Cortex of kidney (tissue), 1 donor: ENCODE data around the gene ATP7B.

Source experiments
- DNase-seq: peaks from one replicate; lab custom pipeline; 2025; lab: John Stamatoyannopoulos, UW

Gene ATP7B

DNA sequence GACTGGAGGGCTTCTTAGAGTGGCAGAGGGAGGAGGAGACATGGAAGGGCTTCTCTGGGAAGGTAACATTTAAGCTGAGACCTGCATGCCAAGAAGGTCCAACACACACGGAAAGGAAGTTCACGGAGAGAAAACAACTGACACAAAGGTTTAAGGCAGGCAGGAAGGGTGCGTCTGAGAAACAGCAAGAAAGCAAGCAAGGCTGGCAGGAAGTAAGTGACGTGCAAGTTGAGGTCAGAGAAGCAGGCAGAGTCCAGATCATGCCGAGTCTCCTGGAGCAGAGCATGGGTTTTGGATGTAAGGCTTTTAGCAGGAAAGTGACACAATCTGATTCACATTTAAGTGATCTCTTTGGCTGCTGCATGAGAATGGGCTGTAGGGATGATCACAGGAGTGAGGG lies 60.5 kb downstream of the ATP7B start:
- DNase-seq = no peak

DNA sequence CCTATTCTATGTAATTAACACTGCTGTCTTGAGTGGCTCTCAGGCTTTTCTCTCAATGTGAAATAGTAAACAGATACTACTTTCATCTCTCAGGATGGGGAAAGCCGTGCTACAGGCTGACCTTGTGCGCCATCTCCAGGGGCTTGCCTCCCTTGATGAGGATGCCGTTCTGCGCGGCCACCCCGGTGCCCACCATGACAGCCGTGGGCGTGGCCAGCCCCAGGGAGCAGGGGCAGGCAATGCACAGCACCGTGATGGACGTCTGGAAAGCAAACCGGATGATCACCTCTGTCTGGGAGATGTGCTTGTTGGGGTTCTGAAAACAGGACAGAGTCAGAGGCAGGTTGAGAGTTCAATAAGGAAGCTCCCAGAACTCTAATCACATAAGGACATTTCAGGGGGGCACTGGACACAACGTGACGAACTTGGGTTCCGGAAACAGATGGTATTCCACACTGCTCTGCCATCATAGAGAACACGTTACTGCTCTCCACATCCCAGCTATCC lies 65.0 kb downstream of the ATP7B start:
- no peak for DNase-seq

DNA sequence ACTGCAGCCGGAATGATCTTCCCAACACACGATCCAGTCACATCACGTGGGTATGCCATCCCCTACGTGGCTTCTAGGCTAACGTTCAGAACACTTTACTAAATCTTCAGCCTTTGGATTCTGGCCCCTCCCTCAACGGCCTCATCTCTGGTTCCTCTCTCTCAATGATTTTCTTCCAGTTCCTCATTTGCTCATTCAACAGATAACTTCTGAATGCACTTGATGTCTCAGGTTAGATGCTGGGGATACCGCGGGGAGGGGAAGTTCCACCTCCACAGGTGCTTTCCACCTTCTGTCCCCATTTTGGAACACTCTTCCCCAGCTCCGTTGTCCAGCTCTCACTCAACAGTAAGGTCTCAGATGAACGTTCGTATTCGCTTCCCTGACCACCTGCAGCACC lies 66.1 kb downstream of the ATP7B start:
- no peak for DNase-seq

DNA sequence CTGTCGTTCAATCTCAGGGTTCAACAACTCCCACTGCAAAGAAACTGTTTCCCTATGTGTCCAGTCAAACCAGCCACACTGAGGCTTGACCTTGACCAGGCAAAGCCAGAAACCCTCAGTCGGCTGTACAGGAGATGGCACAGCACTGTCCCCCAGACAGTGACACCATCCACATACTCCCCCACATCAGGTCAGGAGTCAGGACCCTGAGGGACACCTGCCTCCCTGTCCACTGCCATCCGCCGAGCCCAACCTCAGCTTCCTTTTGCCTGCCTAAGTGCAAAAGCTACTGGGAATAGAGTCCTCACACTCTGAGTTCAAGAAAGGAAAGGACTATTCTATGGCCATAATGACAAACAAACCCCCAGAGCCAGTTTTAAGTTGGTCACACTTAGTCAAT lies 66.8 kb downstream of the ATP7B start:
- no peak for DNase-seq

DNA sequence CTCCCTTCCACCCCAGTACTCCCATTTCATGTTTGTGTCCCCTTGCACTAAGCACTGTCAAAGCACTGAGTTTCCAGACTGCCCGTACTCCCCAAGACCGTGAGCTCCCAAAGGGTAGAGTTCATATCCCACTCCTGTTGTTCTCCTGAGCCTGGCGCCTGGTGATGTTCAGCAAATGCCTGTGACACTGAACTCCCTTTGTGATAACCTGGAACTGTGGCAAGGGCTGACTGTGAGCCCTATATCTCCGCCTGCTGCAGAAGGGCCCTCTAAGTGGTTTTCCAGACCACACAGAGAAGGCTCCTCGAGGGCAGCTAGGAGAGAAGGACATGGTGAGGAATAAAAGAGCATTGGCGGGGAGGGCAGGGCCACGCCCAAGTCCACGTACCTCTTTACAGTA lies 67.5 kb downstream of the ATP7B start:
- no peak for DNase-seq

DNA sequence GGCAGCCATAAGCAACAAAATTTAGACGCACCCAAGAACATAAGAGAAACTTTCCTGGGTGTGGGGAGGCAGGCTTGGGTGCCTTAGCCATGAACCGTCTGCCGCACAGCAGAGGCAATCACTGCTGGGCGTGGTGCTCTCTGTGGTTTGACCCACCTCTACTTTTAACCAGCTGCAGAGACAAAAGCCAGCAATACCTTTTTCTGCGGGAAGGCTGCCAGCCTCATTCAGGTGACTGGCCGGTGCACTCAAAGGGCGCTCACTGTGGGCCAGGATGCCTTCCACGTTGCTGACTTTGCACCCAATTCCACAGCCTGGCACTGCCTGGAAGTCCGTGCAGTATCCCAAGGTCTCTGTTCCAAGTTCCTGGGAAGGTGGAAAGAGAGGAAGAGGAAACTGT lies 69.1 kb downstream of the ATP7B start:
- no peak for DNase-seq

DNA sequence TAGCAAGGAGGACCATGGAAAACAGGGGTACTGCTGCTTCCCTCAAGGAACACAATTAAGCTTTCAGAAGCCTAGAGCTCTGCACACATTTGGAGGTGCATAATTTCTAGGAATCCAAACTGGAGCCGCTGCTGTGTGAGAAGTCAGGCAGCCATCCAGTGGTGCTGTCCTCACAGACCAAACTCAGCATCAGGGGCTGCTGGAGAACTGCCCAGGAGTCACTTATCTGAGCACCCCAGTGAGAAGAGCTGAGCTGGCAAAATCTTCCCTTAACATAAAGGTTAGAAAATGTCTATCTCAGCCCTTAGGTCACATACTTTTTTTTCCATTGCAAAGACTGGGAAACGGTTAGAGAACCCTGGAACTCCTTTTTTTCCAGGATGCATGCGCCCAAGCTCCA lies 72.8 kb downstream of the ATP7B start:
- DNase-seq = no peak

DNA sequence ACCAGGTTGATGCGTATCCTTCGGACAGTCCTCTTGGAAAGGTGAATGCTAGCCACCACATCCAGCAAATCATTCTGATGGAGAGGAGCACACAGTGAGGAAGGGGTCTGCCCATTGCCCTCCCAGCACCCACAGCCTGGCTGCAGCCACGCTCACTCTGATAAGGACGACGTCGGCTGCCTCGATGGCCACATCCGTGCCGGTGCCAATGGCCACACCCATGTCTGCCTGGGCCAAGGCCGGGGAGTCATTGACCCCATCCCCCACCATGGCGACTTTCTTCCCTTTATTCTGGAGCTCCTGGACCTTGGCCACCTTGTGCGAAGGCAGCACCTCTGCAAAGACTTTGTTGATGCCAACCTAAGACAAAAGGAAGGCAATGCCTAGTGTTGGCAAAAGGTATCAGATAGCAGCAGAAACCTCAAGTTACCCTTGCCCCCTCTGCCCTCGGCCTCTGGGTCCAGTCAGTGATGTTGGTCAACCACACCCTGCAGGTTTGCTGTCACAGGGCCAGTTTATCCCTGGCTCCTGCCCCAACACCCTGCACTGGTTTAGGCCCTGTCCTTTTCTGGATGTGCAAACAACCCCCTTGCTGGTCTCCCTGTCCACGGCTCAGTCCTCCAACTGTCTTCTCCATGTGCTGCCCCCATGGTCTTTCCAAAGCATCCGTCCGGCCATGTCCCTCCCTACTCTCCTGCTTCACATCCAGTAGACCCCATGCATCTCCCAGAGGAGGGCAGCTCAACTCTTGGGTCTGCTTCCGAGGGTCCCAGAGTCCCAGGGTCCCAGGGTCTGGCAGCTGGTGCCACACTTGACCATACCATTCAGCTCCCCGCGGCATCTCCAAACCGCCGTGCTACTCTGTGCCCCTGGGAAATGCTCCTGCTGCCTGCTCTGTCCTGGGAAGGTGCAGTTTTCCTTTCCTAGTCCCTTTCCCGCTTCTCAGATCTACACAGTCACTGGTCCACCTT lies 73.6 kb downstream of the ATP7B start:
- no peak for DNase-seq

DNA sequence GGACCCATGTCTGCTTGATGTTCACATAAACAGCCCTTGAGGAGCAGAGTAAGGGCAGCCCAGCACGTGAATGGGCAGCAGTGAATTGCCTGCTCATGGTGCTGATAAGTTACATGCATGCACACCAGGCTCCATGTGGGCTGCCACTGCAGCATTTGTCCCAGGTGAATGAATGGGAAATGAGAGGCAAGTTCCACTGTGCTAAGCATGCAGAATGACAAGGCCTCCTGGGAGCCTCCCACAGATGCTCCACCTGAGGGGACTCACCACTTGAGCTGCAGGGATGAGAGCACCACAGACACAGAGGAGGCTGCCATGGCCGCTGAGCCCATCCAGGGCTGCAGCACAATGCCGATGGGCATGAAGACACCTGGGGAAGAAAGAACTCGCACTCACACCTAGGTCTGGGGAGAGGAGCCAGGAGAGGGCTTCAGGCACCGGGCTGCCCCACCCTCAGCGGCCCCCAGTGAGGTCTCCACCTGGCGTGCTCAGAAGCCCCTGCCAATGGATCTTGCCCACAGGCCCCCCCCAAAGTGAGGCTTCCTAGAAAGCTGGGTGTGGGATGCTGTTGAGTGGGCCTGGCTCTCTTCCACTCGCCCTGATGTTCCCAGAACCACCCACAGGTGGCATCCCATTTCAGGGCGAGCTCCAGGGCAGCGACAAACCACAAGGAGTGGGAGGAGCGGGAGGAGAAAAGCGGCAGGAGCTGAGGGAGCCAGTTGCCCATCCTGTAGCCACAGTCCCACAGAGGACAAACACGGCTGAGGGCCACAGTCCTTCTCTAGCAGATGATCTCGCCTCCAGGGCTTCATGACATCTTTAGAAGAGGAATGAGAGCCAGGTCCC lies 75.7 kb downstream of the ATP7B start:
- DNase-seq = no peak

DNA sequence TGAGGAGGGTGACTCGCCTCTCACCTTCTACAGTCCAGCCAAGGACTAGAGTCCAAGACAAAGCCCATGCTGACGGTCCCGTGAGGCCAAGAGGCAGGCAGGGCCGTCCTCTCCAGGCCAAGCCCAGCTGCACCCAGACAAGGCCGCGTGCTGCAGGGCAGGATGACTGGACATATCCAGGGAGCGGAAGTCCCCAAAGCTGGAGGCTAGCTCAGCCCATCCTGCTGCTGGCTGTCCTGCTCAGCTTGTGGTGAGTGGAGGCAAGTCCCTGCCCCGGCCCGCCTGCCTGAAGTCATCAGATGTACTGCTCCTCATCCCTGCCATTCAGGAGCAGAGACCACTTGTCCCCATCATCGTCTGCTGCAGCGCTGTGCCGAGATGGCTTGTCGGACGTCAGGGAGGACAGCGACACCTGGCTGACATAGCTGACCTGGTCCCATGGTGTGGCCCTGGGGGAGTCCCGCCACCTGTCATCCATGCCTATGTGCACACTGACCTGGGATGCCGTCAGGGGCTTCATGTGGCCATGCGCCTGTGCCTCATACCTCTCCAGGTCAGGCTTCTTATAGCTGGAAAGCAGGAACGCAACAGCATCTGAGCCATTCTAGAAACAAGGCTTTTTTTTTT lies 76.7 kb downstream of the ATP7B start:
- no peak for DNase-seq

DNA sequence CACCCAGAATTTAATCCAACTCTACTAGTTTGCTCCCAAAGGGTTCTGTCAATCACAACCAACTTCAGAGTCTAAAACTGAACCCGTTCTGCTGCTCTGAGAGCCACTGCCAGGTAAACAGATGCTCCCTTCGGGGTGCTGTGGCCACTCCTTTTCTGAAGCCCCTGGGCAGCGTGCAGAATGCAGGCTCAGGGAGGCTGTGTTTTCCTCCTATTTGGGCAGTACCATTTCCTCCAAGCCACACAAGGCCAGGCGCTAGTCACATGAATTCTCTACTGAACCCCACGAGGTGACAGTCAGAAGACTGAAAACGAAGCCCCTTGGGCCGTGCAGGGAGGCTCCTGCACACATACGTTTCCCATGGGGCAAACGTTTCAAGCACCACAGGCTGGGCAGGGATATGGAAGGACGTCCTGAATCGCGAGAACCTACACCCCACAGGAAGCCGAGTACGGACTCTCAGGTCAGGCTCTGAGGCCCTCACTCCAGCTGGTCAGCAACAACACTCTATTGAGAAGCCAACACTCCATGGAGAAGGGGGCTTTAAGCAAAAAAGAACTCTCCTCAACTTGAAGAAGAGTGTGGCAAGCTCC lies 77.7 kb downstream of the ATP7B start:
- no peak for DNase-seq

DNA sequence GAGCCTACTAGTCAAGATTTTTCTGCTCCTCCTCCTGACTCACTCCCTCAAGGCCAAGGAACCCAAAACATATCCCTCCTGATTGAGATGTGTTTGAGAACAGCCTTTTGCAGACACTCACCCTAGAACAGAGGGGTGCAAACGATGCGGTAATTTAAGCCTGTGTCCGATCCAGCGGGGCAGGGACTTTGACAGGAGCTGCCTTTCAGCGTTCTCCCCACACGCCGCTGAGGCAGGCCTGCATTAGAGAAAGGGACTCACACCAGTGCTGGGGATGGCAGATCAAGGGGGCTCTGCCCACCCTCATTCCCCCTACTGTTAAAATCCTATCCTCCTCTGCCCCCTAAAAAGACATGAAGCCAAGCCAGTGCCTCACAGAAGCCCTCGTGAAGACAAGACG lies 79.0 kb downstream of the ATP7B start:
- DNase-seq = no peak

DNA sequence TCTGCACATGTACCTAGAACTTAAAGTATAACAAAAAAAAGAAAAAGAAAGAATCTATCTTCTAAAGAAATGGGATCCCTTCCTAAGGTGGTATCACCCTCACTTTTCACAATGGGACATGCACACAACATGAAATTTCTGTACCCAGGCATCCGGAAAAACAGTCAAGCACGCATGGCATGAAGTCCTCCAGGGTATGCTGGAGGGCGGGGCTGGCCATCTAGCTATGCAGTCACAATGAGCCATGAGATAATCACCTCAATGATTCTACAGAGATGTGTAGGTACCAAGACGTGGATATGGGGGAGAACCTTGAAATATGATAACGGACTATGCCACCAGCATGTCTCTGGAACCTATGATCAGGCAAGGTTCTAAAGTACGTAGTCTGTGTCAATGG lies 79.6 kb downstream of the ATP7B start:
- DNase-seq = no peak

DNA sequence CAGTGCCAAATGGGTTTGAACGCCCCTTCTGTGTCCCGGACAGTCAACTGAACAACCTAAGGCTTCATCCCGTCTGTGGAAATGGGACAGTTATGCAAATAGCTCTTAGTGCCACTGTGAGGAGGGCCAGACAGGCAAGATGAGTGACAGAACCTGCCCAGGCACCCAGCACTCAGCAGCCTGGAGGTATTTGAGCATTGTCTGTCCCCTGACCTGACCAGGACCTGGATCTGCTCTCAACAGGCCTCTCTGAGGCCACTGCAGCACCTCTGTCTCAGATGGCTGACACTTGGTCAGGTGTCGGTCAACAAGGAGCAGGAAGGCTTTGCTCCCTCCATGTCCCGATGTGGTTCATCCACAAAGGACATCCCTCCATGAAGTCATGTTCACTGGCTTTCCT lies 81.6 kb downstream of the ATP7B start:
- no peak for DNase-seq

DNA sequence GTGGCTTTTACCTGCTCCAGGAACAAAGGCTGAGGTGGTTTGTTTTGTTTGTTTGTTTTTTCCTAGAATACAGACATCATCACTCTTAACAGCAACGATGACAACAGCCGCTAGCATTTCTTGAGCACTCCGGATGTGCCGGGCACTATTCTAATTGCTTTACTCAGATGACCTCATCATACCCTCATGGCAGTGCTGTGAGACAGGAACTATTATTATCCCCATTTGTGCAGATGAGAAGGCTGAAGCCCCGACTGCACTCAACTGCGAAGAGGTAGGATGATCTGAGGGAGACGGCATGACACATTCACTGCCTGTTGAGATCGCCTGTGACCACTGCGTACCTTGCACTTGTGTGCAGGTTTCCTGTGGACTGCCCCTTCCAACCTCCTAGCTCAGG lies 83.0 kb downstream of the ATP7B start:
- no peak for DNase-seq

DNA sequence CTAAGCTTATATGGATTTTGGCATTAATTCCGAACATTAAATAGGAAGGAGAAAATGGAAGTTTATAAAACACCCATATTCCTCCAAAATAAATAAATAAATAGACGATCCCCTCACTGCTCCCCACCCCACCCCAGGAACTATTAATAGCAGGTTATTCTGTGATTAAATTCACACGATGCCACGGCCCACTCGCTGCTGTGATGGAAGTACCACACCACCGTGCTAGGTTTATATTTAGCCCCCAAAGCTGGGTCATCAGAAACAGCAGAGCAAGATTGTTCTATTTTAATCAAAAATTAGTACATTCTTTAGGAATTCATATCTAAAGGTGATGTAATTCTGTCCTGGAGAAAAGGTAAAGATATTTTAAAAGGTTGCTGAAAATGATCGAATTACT lies 84.1 kb downstream of the ATP7B start:
- DNase-seq = no peak

DNA sequence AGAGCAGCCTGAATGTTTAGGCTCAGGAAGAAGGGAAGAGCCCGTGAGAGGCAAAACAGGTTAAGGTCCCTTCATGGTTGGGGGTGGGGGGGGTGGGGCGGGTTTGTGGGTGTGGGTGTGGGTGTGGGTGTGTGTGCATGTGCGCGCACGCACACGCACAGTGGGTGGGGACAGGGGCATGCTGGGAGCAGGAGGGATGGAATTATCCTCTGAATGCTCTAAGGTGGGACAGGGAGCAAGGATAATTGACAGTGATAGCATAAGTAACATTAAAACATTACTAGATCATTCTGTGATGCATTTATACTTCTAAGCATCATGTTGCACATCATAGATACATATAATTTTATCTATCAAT lies 84.7 kb downstream of the ATP7B start:
- no peak for DNase-seq

DNA sequence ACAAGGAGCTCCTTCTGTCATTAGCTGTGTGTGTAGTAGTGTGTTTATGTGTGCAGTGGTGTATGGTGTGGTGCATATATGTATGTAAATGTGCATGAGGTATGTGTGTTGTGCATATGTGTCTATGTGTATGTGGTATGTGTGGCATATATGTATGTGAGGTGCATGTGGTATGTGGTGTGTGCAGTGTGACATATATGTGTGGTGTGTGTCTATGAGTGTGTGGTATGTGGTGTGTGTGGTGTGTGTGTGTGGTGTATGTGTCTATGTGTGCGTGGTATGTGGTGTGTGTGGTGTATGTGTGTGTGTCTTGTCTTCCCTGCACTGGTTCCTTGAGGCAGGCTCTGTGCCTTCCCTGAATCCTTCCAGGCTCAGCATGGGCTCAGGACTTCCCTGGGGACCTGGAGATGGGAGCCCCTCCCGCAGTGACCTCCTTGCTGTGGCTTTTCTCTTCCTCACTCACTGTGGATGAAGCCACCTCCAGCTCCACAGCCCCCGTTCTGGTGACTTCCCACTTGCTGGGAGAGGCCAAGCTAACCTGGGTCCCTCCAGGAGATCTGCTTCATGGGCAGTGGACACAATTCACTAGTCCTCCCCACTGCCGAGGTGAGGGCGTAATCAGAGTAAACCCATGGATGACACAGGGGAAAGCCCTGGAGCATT lies 85.3 kb downstream of the ATP7B start:
- no peak for DNase-seq

DNA sequence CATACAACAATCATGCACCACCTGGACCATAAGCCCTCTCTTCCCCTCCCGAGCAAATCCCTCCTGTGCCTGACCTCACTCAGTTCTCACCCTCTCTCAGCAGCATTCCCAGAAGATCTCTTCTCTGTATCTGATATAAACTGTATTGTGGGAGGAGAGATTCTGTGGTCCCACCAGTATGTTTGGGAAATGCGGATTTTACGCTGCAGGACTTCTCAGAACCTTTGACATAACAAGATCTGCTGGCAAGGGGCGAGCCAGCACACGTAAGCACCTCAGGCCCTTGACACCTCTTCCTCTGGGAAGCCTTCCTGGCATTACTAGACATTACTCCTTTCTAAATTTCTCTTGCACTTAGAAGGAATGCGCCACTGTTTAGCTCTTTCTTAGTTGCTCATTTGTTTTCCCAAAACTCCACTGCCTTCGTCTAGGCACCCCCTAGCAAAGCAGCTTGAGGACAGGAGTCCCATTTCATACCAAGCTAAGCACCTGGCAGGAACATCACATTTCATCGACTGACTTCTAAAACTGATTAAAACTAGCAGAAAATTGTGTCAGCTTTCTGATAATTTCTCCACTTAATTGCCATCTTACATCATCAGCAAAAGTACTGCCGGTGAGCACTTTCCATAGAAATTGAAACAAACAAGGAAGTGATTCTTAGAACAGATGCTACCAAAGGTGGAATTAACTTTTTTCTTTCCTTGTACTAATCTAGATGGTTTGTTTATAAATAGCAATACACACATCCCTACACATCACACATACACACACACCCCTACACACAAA lies 86.3 kb downstream of the ATP7B start:
- no peak for DNase-seq

DNA sequence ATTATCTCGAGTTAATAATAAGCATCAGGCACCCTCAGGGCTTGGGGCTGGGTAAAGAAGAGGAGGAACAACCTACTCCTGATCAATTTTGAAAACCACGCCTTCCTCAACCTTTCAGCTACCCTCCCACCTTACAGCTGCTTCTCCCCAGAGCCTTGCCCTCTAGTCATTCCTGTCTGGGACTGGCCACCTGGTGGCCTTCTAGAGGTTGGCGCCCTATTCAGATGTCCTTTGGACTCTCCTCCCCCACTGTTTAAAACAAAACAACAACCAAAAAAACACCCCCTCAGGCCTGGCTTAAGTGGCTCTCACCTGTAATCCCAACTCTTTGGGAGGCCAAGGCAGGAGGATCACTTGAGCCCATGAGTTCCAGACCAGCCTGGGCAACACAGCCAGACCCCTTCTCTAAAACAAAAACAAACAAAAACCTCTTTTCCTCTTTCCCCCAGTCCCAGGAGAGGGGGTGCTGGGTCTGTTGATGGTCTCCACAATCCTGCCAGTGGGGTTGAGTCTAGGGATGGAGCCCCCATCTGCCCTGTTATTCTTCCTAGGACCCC lies 87.2 kb downstream of the ATP7B start:
- no peak for DNase-seq
